ENCODE measurements around the gene HDAC10.

Gene HDAC10, protein sequence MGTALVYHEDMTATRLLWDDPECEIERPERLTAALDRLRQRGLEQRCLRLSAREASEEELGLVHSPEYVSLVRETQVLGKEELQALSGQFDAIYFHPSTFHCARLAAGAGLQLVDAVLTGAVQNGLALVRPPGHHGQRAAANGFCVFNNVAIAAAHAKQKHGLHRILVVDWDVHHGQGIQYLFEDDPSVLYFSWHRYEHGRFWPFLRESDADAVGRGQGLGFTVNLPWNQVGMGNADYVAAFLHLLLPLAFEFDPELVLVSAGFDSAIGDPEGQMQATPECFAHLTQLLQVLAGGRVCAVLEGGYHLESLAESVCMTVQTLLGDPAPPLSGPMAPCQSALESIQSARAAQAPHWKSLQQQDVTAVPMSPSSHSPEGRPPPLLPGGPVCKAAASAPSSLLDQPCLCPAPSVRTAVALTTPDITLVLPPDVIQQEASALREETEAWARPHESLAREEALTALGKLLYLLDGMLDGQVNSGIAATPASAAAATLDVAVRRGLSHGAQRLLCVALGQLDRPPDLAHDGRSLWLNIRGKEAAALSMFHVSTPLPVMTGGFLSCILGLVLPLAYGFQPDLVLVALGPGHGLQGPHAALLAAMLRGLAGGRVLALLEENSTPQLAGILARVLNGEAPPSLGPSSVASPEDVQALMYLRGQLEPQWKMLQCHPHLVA

DNA sequence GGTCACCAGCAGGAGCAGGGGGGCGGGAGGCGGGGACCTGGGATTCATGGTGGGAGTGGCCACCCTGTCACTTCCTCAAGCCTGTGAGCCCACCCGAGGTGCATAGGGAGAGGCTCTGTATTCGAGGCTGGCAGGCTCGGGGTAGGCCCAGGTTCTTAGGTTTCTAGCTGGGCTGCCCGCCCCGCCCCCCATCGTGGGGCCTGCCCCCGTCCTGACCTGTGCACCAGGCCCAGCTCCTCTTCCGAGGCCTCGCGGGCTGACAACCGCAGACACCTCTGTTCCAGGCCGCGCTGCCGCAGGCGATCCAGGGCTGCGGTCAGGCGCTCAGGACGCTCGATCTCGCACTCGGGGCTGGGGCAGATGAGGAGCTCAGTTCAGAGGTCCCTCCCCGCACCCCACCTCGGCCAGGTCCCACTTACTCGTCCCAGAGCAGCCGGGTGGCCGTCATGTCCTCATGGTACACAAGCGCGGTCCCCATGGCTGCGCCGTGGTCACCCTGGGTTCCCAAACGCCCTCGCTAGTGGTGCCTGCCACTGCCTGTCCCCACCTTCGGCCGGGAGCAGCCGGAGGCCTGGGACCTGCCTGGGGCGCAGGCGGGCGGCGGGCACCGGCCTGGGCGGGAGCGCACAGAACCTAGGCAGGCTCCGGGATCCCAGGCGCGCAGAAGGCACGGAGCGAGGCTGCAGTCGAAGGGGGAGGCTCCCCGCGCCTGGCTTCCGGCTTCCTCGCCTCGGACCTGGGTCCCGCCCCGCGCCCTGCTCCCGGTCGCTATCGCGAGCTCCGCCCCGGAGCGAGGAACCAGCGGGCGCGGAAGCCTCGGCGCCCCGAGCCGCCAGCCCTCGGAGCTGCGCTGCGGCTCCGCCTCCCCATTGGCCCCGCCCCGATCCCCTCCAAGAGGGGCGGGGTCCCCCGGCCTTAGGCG lies at the start of gene HDAC10:
Gene HDAC10, minus strand, starts transcription at position 711 of the 922 bp plus-strand sequence. Its CDS starts 233 bp downstream, at position 478.
- H3K27ac ChIP-seq, result peak within 1 kb of the TSS; percentile 89
- no peak for DNase-seq (ENCODE audit: low spot score)
- POLR2A ChIA-PET (ENCODE audit: low non-redundant PET), result interaction anchor here (0.7 kb wide), 1 partner anchor 55 kb away, joined by 3 read pairs; no protein-coding TSS in a partner anchor
- TF ChIP-seq, protein P1, sequence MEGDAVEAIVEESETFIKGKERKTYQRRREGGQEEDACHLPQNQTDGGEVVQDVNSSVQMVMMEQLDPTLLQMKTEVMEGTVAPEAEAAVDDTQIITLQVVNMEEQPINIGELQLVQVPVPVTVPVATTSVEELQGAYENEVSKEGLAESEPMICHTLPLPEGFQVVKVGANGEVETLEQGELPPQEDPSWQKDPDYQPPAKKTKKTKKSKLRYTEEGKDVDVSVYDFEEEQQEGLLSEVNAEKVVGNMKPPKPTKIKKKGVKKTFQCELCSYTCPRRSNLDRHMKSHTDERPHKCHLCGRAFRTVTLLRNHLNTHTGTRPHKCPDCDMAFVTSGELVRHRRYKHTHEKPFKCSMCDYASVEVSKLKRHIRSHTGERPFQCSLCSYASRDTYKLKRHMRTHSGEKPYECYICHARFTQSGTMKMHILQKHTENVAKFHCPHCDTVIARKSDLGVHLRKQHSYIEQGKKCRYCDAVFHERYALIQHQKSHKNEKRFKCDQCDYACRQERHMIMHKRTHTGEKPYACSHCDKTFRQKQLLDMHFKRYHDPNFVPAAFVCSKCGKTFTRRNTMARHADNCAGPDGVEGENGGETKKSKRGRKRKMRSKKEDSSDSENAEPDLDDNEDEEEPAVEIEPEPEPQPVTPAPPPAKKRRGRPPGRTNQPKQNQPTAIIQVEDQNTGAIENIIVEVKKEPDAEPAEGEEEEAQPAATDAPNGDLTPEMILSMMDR (conservative IDR thresholded peaks at IDR 0.05; ENCODE audit: low read depth), result no peak
- CTCF ChIA-PET, result interaction anchor here (0.7 to 1.5 kb wide), 2 partner anchors 92 to 115 kb away, joined by 5 read pairs; no protein-coding TSS in a partner anchor

DNA sequence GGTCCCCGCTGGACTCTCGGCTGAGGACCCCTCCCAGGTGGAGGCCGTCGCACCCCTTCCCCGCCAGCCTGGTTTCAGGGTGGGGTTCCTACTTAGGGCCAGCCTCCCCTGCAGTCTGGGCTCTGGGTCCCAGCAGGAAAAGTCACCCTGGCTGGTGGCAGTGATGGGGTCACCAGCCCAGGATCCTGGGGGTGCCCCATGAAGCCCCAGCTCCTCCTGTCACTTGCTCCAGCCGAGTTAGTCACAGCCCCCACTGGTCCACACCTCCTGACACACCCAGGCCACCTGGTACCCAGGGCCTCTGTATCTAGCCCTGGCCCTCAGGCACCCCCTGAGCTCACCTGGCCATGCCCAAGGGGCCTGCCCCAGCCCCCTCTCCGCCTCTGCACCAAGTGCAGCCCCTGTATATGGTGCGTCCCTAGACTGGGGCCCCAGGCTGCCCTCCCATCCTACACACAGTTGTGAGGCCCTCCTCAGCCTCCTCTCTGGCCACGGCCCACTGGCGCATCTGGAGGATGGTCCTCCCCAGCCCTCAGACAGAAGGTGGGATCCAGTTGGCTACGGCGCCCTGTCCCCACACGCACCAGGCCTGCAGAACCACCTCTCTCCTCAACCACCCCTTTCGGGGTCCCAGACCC lies 49.7 kb upstream of the HDAC10 start:
- ChIA-PET POLR2A (ENCODE audit: low non-redundant PET) (no interaction called here), CTCF (no interaction called here)
- H3K27ac ChIP-seq, result peak overlapping the region; percentile 100
- TF ChIP-seq, protein P1 (conservative IDR thresholded peaks at IDR 0.05; ENCODE audit: low read depth), result no peak
- DNase-seq (ENCODE audit: low spot score), result no peak

DNA sequence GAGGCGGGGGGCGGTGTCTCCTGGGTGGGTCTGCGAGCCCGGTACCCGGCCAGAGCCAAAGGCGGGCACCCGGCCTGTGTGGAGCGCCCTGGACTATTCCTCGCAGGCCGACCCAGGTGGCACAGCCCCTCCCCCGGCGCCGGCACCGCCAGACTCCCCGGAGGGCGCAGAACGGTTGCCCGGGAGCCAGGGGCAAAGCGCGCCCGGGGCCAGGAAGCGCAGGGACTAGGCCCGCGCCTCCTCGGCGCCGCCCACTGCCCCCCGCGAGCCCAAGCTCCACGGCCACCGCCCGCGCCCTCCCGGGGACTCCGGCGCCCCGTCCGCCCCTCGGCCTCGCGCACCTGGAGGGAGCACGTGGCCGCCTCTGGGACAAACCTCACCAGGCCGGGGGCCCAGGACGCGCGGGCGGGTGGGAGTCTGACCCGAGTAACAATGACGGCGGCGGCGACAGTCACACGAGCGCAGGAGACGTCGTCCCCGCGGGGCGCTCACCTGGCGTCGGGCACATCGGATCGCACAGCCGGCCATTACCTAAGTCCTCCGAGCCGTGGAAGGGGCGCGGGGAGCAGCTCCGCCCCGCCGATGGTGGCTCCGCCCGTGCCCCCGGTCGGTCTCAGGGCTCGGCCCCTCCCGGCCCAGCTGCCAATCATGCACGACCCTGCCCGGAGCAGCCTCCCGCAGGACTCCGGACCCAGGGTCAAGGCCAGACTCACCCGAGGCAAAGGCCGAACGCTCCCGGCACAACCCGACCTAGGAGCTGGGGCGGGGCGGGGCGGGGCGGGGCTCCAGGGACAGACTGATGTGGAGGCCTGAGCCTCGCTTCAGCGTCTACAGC lies 48.9 kb upstream of the HDAC10 start:
- POLR2A ChIA-PET (ENCODE audit: low non-redundant PET), result no interaction called here
- peak overlapping the region; percentile 100 for H3K27ac ChIP-seq
- TF ChIP-seq, protein P1 (conservative IDR thresholded peaks at IDR 0.05; ENCODE audit: low read depth), result no peak
- no peak for DNase-seq (ENCODE audit: low spot score)
- CTCF ChIA-PET, result interaction anchor here (0.5 kb wide), 1 partner anchor 72 kb away, joined by 3 read pairs; no protein-coding TSS in a partner anchor

DNA sequence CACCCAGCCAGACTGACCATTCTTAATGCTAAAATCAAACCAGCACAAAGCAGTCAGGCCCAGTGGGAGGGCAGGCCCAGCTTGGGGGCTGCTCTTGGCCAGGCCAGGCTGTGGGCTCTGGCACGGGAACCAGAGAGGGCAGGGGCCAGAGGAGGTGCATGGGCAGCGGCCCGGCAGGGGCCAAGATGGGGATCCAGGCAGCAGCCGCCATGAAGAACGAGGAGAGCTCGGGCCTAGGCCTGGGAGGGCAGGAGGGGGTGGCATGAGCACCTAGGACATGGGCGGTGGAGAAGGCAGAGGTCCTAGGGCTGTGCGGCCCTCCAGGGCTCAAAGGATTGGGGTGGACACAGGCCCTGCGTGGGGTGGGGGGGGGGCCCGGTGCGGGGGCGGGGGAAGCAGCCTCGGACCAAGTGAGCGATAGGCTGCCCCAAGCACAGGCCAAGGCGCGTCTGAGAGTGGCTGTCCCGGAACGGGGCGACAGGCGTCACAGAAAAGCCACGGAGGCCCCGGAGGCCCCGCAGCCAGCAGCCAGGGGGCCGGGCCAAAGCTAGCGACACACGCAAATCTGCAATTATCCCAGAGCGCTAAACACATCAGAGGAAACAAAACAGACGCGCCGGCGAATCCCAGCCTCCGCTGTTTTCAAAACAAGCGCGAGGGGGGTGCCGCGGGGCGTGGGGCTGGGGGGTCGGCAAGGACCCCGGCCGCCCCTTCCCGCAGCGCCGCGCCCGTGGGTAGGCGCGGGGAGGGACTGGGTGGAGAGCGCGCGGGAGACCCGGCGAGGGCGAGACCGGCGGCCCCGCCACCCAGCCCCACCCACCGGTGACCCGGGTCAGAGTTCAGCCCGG lies 48.1 kb upstream of the HDAC10 start:
- H3K27ac ChIP-seq, result peak overlapping the region; percentile 100
- TF ChIP-seq, protein P1 (conservative IDR thresholded peaks at IDR 0.05; ENCODE audit: low read depth), result no peak
- POLR2A ChIA-PET (ENCODE audit: low non-redundant PET), result no interaction called here
- CTCF ChIA-PET, result interaction anchor here (0.5 kb wide), 1 partner anchor 72 kb away, joined by 3 read pairs; no protein-coding TSS in a partner anchor
- DNase-seq (ENCODE audit: low spot score), result no peak

DNA sequence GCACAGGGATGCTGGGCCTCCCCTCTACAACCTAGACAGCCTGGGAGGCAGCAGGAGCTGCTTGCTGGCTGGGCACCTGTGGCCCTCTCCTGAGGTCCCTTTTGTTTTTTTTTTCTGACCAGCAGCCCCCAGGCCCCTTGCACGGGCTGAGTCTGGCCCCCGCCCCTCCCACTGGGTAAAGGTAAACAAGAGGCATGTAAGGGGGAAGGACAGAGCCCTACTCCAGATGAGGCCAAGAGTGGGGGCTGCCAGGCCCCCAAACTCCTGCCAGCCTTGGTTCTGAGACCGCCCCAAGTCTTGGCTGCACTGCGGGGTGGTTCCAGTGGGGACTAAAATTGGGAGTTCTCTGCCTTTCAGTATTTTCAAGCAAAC lies 47.2 kb upstream of the HDAC10 start:
- ChIA-PET CTCF (no interaction called here), POLR2A (ENCODE audit: low non-redundant PET) (interaction anchor here (0.6 kb wide), 1 partner anchor 16 kb away, joined by 3 read pairs; no protein-coding TSS in a partner anchor)
- TF ChIP-seq, protein P1 (conservative IDR thresholded peaks at IDR 0.05; ENCODE audit: low read depth), result no peak

More for the DNA sequence above, 47.2 kb upstream of the HDAC10 start:
- H3K27ac ChIP-seq, result peak overlapping the region; percentile 100
- no peak for DNase-seq (ENCODE audit: low spot score)
